Measurements from ENCODE around the gene RALGPS2. TPM values are rescaled to one million over a fixed set of nuclear protein-coding genes. Genes with fewer than 3 reads are reported as not detected.
"Not testable (repeated sequence)": the region's sequence is repeated elsewhere in the genome, so short reads cannot be mapped to it uniquely, and the experiment has no call there.

RALGPS2 gene
- total RNA-seq, 4 donors from 2014 or later: 4.3 to 30.8 (median 16.8) TPM

GRCh38 chr1:178948676-178949075 is 223.6 kb downstream of the RALGPS2 start:
- Histone ChIP-seq H3K27ac (no peak overlapping the region), H3K4me1 (peaks cover 0 to 28% (median 2%) of the 10 kb centered on the region in 4 donors), H3K9me3 (no peaks in the 10 kb centered on the region), H3K4me3 (no peak overlapping the region), H3K27me3 (no peaks in the 10 kb centered on the region), H3K36me3 (no peaks in the 10 kb centered on the region)
- TF ChIP-seq EP300 (IDR thresholded peaks at IDR 0.05) (no peak), CTCF (IDR thresholded peaks at IDR 0.05) (no peak), POLR2A (IDR thresholded peaks at IDR 0.05) (no peak)
- DNase-seq (ENCODE audit: low spot score in 2 of 2): no peak
- WGBS, 2 donors: 81 to 82% methylated on average over 4 of the region's 4 CpGs

GRCh38 chr1:178949866-178950265 is 224.8 kb downstream of the RALGPS2 start:
- not testable (repeated sequence) for H3K36me3 ChIP-seq; H3K9me3 ChIP-seq; H3K4me3 ChIP-seq; H3K27ac ChIP-seq; H3K27me3 ChIP-seq; DNase-seq (ENCODE audit: low spot score in 2 of 2)
- 88 to 89% methylated on average over 4 of the region's 4 CpGs for WGBS, 2 donors
- H3K4me1 ChIP-seq: peaks cover 0 to 34% (median 2%) of the 10 kb centered on the region in 4 donors

- WGBS, 2 donors: 76 to 85% methylated on average over 4 of the region's 4 CpGs
- Histone ChIP-seq H3K27ac (peak overlapping the region in 1 of 4 donors; percentile 58), H3K4me3 (no peak overlapping the region), H3K36me3 (no peaks in the 10 kb centered on the region), H3K9me3 (no peaks in the 10 kb centered on the region), H3K27me3 (no peaks in the 10 kb centered on the region), H3K4me1 (peaks cover 0 to 34% (median 2%) of the 10 kb centered on the region in 4 donors)
- no peak for TF ChIP-seq CTCF (IDR thresholded peaks at IDR 0.05)
- TF ChIP-seq EP300 (IDR thresholded peaks at IDR 0.05): peak in 1 of 2 donors; percentile 54
- DNase-seq (ENCODE audit: low spot score in 2 of 2): no peak
Measured at GRCh38 chr1:178951600-178951999, 226.6 kb downstream of the RALGPS2 start.

- DNase-seq (ENCODE audit: low spot score in 2 of 2): peak; percentile 62 to 85
- Histone ChIP-seq H3K36me3 (no peaks in the 10 kb centered on the region), H3K4me1 (peaks cover 0 to 34% (median 2%) of the 10 kb centered on the region in 4 donors), H3K27me3 (no peaks in the 10 kb centered on the region), H3K9me3 (no peaks in the 10 kb centered on the region), H3K4me3 (no peak overlapping the region), H3K27ac (peak overlapping the region in 2 of 4 donors; percentile 64 to 78)
- TF ChIP-seq CTCF (IDR thresholded peaks at IDR 0.05): no peak
- TF ChIP-seq EP300 (IDR thresholded peaks at IDR 0.05): peak in 1 of 2 donors; percentile 78
- WGBS, 2 donors: 51 to 55% methylated on average over 5 of the region's 5 CpGs
Measured at GRCh38 chr1:178953034-178953433, 228.0 kb downstream of the RALGPS2 start.

- no peak overlapping the region for H3K4me3 ChIP-seq
- WGBS, 2 donors: 70 to 71% methylated on average over 23 of the region's 23 CpGs
- DNase-seq (ENCODE audit: low spot score in 2 of 2): peak; percentile 38 to 55
- H3K27me3 ChIP-seq: no peaks in the 10 kb centered on the region
- H3K36me3 ChIP-seq: no peaks in the 10 kb centered on the region
- H3K27ac ChIP-seq: peak overlapping the region in 2 of 4 donors; percentile 64 to 78
- no peaks in the 10 kb centered on the region for H3K9me3 ChIP-seq
- H3K4me1 ChIP-seq: peaks cover 0 to 34% (median 2%) of the 10 kb centered on the region in 4 donors
- peak in 1 of 2 donors; percentile 5 for TF ChIP-seq EP300 (IDR thresholded peaks at IDR 0.05)
- TF ChIP-seq CTCF (IDR thresholded peaks at IDR 0.05): no peak
- TF ChIP-seq POLR2A (IDR thresholded peaks at IDR 0.05): no peak
Measured at GRCh38 chr1:178953538-178954324, 228.7 kb downstream of the RALGPS2 start.

All from tibial nerve (tissue), 4 donors.